ENCODE data around the gene ARHGAP15.

The ARHGAP15 gene

GRCh38 chr2:143802871-143803650, 673.8 kb downstream of the ARHGAP15 start:
- DNase-seq: no peak

DNA sequence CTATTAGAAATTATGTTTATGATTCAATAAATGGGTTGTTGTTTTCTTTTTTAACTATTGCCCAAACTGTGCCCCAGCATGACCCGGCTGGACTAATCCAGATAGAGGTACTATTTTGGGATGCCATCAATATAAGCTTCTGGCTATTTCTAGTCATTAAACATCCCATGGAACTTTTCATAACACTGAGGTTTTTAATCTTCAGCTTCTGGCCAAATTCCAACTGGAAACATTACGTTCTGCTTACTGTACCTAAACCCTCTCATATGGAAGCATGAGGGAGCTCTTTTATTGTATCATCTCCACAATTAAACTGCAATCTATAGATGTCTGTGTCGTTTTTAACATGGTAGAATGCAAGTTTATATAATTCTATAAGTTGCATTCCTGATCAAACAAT, 674.7 kb downstream of the ARHGAP15 start:
- DNase-seq: no peak

DNA sequence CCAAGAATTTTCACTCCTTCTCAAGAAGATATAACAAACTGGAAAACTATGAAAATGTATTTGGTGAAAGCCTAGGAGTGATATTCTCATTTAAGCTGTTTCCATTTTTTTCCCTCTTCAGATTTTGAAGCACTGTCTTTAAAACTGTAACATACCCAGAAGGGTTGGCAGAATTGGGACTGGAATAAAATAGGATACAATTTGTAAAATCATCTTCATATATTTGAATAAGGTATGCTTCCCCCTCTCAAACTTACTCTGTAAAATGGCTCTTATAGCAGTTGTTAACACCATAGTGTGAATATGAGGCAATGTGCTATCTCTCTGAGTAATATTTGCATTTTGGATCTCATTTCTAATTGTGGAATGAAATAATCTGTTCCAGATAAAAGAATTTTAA, 676.4 kb downstream of the ARHGAP15 start:
- no peak for DNase-seq

- no peak for DNase-seq
Measured at GRCh38 chr2:143807192-143807591, 678.0 kb downstream of the ARHGAP15 start.

GRCh38 chr2:143807671-143808070, 678.5 kb downstream of the ARHGAP15 start:
- DNase-seq: no peak

DNA sequence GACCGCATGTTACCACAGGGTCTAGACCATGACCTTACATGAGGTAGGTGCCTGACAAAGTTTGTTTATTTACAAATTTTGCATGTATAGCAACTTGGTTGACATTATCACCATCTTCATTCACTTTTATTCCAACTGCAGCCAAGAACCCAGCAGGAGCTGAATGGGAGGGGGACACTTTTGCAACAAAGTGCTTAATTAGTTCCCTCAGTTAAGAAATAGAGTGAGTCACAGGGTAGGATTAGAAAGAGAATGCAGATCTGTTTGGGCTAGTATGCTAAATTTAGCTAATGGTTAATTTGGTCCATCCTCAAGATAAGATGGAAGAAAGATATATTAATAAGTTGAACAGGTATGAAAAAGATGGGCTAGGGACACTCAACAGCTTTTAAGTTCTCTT, 678.9 kb downstream of the ARHGAP15 start:
- DNase-seq: no peak

- DNase-seq: no peak
Measured at GRCh38 chr2:143815082-143815481, 685.9 kb downstream of the ARHGAP15 start.

- no peak for DNase-seq
Measured at GRCh38 chr2:143816916-143817315, 687.7 kb downstream of the ARHGAP15 start.
